K562 (cell line): Measurements from ENCODE around the gene ANO1. TPM values are rescaled to one million over a fixed set of nuclear protein-coding genes. Genes with fewer than 3 reads are reported as not detected.

ENCODE experiments used
- CXXC5 ChIP-seq: fragments of 250-450 bp; sonication (Bioruptor Pico); IDR thresholded peaks from 2 replicates; pipeline ENCODE4 v1.8.0; 2022; ENCODE audit warnings: inconsistent platforms, mild to moderate bottlenecking, moderate library complexity
- DMBX1 ChIP-seq: fragments of 250-450 bp; sonication (Bioruptor Pico); IDR thresholded peaks from 2 replicates; pipeline ENCODE4 v1.8.0; 2022; ENCODE audit warnings: inconsistent platforms, mild to moderate bottlenecking, moderate library complexity, borderline replicate concordance
- HDGF ChIP-seq: fragments of 450-650 bp; IDR thresholded peaks from 2 replicates; pipeline ENCODE4 v1.6.1; 2016
- HNRNPH1 ChIP-seq: fragments of 200-400 bp; formaldehyde crosslinking; optimal IDR thresholded peaks from 2 replicates; pipeline ENCODE3; 2017; ENCODE audit warnings: low read depth, mild to moderate bottlenecking, low read length, moderate library complexity
- ILK ChIP-seq: fragments of 450-650 bp; IDR thresholded peaks from 2 replicates; pipeline ENCODE4 v1.6.1; 2016; ENCODE audit warnings: missing genetic modification characterization, low read depth, mild to moderate bottlenecking, missing compliant biosample characterization, moderate library complexity, borderline replicate concordance
- JUND ChIP-seq, 2 experiments: IDR thresholded peaks; 2 replicates in 1 of 2; 3 replicates in 1 of 2; pipeline ENCODE4 v1.6.1; 2011; ENCODE audit warnings: borderline replicate concordance in 2 of 2, low read depth in 2 of 2, low read length in 2 of 2, improper control_type of control experiment in 1 of 2, missing biosample characterization in 1 of 2, missing genetic modification characterization in 1 of 2, missing genetic modification reagents in 1 of 2
- MAFG ChIP-seq: fragments of 450-650 bp; conservative IDR thresholded peaks from 2 replicates; pipeline ENCODE4 v1.6.1; 2016; ENCODE audit warnings: missing genetic modification characterization, missing compliant biosample characterization
- MCM2 ChIP-seq: fragments of 450-650 bp; IDR thresholded peaks from 2 replicates; pipeline ENCODE4 v1.6.1; 2017; ENCODE audit warnings: low read depth, mild to moderate bottlenecking
- SMAD4 ChIP-seq: fragments of 250-450 bp; sonication (Bioruptor Pico); conservative IDR thresholded peaks from 2 replicates; pipeline ENCODE4 v1.8.0; 2021; ENCODE audit warnings: inconsistent platforms, mild to moderate bottlenecking, moderate library complexity
- TCF7 ChIP-seq: sonication (generic); IDR thresholded peaks from 2 replicates; pipeline ENCODE4 v1.6.1; 2016; ENCODE audit warnings: antibody characterized with exemption, borderline replicate concordance
- U2AF1 ChIP-seq: fragments of 200-400 bp; formaldehyde crosslinking; optimal IDR thresholded peaks from 2 replicates; pipeline ENCODE3; 2017; ENCODE audit warnings: mild to moderate bottlenecking, low read depth, low read length, moderate library complexity
- ZNF316 ChIP-seq: fragments of 450-650 bp; IDR thresholded peaks from 2 replicates; pipeline ENCODE4 v1.6.1; 2016
- ZNF445 ChIP-seq: fragments of 250-450 bp; sonication (Bioruptor Pico); IDR thresholded peaks from 2 replicates; pipeline ENCODE4 v1.4.0; 2020; ENCODE audit warnings: low read depth, mild to moderate bottlenecking, moderate library complexity
- ZNF584 ChIP-seq: fragments of 200-800 bp; sonication (Bioruptor generic); IDR thresholded peaks from 2 replicates; pipeline ENCODE4 v1.6.1; 2016; ENCODE audit warnings: low read depth, mild to moderate bottlenecking, missing genetic modification characterization, missing compliant biosample characterization
- polyA plus RNA-seq, 8 experiments: library from polyadenylated mRNA; depleted of rRNA in 4 of 8; stranded (reverse) in 5 of 8; unstranded in 3 of 8; fragments of >200 nt; fragmentation: Nextera tagmentation in 2 of 8; fragmentation: Illumina TruSeq in 1 of 8; extraction: Ambion mirVana in 2 of 8; extraction: Trizol in 1 of 8; gene quantifications; 2 replicates each; pipeline versions ENCODE4 v1.2.1 to v1.2.3, GENCODE V29; 2011 to 2014; ENCODE audit warnings: inconsistent platforms in 1 of 8, missing spikeins in 1 of 8
- total RNA-seq, 7 experiments: library from RNA; depleted of rRNA in 6 of 7; stranded (reverse); fragments of >200 nt in 6 of 7; fragmentation: Illumina TruSeq in 2 of 7; extraction: Trizol in 2 of 7; gene quantifications; 2 replicates each; pipeline versions ENCODE4 v1.2.1 to v1.2.3, GENCODE V29; 2011 to 2021; ENCODE audit warnings: low replicate concordance in 1 of 7
- TF ChIP-seq, protein P1 (sequence below), 3 experiments: IDR thresholded peaks in 2 of 3; conservative IDR thresholded peaks in 1 of 3; 2 replicates each; pipeline ENCODE4 v1.5.1; 2011 to 2012; ENCODE audit warnings: low read length in 3 of 3, mild to moderate bottlenecking in 3 of 3, control low read depth in 2 of 3, improper control_type of control experiment in 1 of 3, inconsistent platforms in 1 of 3, low read depth in 1 of 3, mixed read lengths in 1 of 3, moderate library complexity in 1 of 3; ENCODE audit not compliant: insufficient read depth in 2 of 3
- TF ChIP-seq, protein P2 (sequence below): fragments of 200-800 bp; sonication (Bioruptor generic); IDR thresholded peaks from 2 replicates; pipeline ENCODE4 v1.6.1; 2017; ENCODE audit warnings: missing genetic modification characterization, missing compliant biosample characterization
- TF ChIP-seq, protein P3 (sequence below): IDR thresholded peaks from 2 replicates; pipeline ENCODE4 v1.6.1; 2012; ENCODE audit warnings: low read depth, low read length, improper control_type of control experiment, borderline replicate concordance
- TF ChIP-seq, protein P4 (sequence below): fragments of 450-650 bp; IDR thresholded peaks from 2 replicates; pipeline ENCODE4 v1.6.1; 2016

The ANO1 gene
- total and polyA plus RNA-seq, 9 of the 15 experiments (the other 6 are each of a cell fraction or from before 2014, with no cell fraction given) = not detected

DNA sequence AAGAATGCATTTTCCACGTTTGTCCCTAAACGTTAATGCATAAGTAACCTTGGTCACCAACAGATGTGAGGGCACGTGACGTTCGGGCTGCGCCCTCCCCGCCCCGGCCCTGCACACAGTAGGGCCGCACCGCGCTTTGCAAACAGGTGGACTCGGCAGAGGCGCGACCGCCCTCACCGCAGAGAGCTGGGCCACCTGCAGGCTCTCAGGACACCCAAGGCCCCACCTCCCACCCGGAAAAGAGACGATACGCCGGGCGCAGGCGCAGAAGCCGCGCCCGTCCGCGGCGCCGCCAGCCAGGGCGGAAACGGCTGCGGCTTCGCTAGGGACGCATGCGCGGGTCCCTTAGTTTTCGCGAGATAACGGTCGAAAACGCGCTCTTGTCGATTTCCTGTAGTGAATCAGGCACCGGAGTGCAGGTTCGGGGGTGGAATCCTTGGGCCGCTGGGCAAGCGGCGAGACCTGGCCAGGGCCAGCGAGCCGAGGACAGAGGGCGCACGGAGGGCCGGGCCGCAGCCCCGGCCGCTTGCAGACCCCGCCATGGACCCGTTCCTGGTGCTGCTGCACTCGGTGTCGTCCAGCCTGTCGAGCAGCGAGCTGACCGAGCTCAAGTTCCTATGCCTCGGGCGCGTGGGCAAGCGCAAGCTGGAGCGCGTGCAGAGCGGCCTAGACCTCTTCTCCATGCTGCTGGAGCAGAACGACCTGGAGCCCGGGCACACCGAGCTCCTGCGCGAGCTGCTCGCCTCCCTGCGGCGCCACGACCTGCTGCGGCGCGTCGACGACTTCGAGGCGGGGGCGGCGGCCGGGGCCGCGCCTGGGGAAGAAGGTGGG, 125.0 kb downstream of the ANO1 start, which contains the start of gene FADD (continued):
- TF ChIP-seq DMBX1 (0 out of 2 replicates have a peak, but pooled peaks have one; percentile 10), ZNF316 (no peak), HNRNPH1 (no peak), JUND (IDR thresholded peaks at IDR 0.05; ENCODE audit: borderline replicate concordance, low read depth, low read length) (peak; percentile 28), JUND (tag; IDR thresholded peaks at IDR 0.05; ENCODE audit: borderline replicate concordance, low read depth, low read length) (no peak), SMAD4 (CRISPR knock-in tag) (0 out of 2 replicates have a peak, but pooled peaks have one; percentile 12), ZNF584 (CRISPR knock-in tag) (no peak), ILK (tag) (no peak), MCM2 (no peak), TCF7 (no peak), HDGF (no peak), MAFG (tag) (no peak), ZNF445 (CRISPR knock-in tag) (no peak), U2AF1 (peak; percentile 59), CXXC5 (CRISPR knock-in tag) (peak; percentile 75)
- TF ChIP-seq, protein P1, sequence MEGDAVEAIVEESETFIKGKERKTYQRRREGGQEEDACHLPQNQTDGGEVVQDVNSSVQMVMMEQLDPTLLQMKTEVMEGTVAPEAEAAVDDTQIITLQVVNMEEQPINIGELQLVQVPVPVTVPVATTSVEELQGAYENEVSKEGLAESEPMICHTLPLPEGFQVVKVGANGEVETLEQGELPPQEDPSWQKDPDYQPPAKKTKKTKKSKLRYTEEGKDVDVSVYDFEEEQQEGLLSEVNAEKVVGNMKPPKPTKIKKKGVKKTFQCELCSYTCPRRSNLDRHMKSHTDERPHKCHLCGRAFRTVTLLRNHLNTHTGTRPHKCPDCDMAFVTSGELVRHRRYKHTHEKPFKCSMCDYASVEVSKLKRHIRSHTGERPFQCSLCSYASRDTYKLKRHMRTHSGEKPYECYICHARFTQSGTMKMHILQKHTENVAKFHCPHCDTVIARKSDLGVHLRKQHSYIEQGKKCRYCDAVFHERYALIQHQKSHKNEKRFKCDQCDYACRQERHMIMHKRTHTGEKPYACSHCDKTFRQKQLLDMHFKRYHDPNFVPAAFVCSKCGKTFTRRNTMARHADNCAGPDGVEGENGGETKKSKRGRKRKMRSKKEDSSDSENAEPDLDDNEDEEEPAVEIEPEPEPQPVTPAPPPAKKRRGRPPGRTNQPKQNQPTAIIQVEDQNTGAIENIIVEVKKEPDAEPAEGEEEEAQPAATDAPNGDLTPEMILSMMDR (IDR thresholded peaks at IDR 0.05 in 2 of 3, conservative IDR thresholded peaks at IDR 0.05 in 1 of 3; ENCODE audit: insufficient read depth in 2 of 3, low read depth in 1 of 3, low read length in 3 of 3) = no peak
- TF ChIP-seq, protein P2, sequence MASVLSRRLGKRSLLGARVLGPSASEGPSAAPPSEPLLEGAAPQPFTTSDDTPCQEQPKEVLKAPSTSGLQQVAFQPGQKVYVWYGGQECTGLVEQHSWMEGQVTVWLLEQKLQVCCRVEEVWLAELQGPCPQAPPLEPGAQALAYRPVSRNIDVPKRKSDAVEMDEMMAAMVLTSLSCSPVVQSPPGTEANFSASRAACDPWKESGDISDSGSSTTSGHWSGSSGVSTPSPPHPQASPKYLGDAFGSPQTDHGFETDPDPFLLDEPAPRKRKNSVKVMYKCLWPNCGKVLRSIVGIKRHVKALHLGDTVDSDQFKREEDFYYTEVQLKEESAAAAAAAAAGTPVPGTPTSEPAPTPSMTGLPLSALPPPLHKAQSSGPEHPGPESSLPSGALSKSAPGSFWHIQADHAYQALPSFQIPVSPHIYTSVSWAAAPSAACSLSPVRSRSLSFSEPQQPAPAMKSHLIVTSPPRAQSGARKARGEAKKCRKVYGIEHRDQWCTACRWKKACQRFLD (CRISPR knock-in tag) = 0 out of 2 replicates have a peak, but pooled peaks have one; percentile 34
- TF ChIP-seq, protein P3, sequence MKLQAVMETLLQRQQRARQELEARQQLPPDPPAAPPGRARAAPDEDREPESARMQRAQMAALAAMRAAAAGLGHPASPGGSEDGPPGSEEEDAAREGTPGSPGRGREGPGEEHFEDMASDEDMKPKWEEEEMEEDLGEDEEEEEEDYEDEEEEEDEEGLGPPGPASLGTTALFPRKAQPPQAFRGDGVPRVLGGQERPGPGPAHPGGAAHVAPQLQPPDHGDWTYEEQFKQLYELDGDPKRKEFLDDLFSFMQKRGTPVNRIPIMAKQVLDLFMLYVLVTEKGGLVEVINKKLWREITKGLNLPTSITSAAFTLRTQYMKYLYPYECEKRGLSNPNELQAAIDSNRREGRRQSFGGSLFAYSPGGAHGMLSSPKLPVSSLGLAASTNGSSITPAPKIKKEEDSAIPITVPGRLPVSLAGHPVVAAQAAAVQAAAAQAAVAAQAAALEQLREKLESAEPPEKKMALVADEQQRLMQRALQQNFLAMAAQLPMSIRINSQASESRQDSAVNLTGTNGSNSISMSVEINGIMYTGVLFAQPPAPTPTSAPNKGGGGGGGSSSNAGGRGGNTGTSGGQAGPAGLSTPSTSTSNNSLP = no peak
- TF ChIP-seq, protein P4, sequence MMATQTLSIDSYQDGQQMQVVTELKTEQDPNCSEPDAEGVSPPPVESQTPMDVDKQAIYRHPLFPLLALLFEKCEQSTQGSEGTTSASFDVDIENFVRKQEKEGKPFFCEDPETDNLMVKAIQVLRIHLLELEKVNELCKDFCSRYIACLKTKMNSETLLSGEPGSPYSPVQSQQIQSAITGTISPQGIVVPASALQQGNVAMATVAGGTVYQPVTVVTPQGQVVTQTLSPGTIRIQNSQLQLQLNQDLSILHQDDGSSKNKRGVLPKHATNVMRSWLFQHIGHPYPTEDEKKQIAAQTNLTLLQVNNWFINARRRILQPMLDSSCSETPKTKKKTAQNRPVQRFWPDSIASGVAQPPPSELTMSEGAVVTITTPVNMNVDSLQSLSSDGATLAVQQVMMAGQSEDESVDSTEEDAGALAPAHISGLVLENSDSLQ = no peak
